Liver (tissue), 9 donors: ENCODE measurements around the gene RNF8. TPM values are rescaled to one million over a fixed set of nuclear protein-coding genes. Genes with fewer than 3 reads are reported as not detected.

ENCODE experiments used
- DNase-seq: peaks from one replicate; pipeline ENCODE4 v3.0.0-alpha.2; 2017; ENCODE audit warnings: low spot score
- H3K27ac ChIP-seq, 2 donors: one replicate each; pipeline ENCODE4 v1.7.0; 2013; ENCODE audit warnings: inconsistent platforms in 2 of 2, low read length in 2 of 2, control low read depth in 1 of 2, low read depth in 1 of 2, mild to moderate bottlenecking in 1 of 2
- H3K27me3 ChIP-seq, 4 donors: one replicate each; pipeline versions ENCODE4 v1.6.1 to v1.7.0; 2013; ENCODE audit warnings: low read length in 3 of 4, inconsistent platforms in 1 of 4, mild to moderate bottlenecking in 1 of 4, moderate library complexity in 1 of 4; ENCODE audit not compliant: control insufficient read depth in 4 of 4, insufficient read depth in 4 of 4
- H3K36me3 ChIP-seq, 4 donors: one replicate each; pipeline versions ENCODE4 v1.6.1 to v1.7.0; 2013; ENCODE audit warnings: low read length in 3 of 4, mild to moderate bottlenecking in 3 of 4, low read depth in 1 of 4, moderate library complexity in 1 of 4; ENCODE audit not compliant: control insufficient read depth in 4 of 4, insufficient read depth in 3 of 4
- H3K4me1 ChIP-seq, 4 donors: one replicate each; pipeline versions ENCODE4 v1.6.1 to v1.7.0; 2013; ENCODE audit warnings: low read length in 3 of 4, mild to moderate bottlenecking in 3 of 4, moderate library complexity in 1 of 4; ENCODE audit not compliant: control insufficient read depth in 4 of 4, insufficient read depth in 4 of 4
- H3K4me3 ChIP-seq, 3 donors: one replicate each; pipeline versions ENCODE4 v1.6.1 to v1.7.0; 2013; ENCODE audit warnings: low read length in 3 of 3, control low read depth in 1 of 3, low read depth in 1 of 3, mild to moderate bottlenecking in 1 of 3
- H3K9ac ChIP-seq, 2 donors: one replicate each; pipeline ENCODE4 v1.7.0; 2013; ENCODE audit warnings: low read length in 2 of 2, mild to moderate bottlenecking in 2 of 2, moderate library complexity in 2 of 2, control low read depth in 1 of 2, low read depth in 1 of 2
- H3K9me3 ChIP-seq, 4 donors: one replicate each; pipeline versions ENCODE4 v1.6.1 to v1.7.0; 2013; ENCODE audit warnings: low read length in 3 of 4; ENCODE audit not compliant: control insufficient read depth in 4 of 4
- GABPA ChIP-seq, 2 donors: IDR thresholded peaks in 1 of 2; conservative IDR thresholded peaks in 1 of 2; 2 replicates each; pipeline ENCODE4 v1.6.1; 2016; ENCODE audit warnings: antibody characterized with exemption in 2 of 2, mild to moderate bottlenecking in 1 of 2, moderate library complexity in 1 of 2
- HNF4A ChIP-seq, 2 donors: conservative IDR thresholded peaks; 2 replicates each; pipeline ENCODE4 v1.6.1; 2016; ENCODE audit warnings: antibody characterized with exemption in 2 of 2, mild to moderate bottlenecking in 2 of 2
- HNF4G ChIP-seq: IDR thresholded peaks from 2 replicates; pipeline ENCODE4 v1.6.1; 2016; ENCODE audit warnings: antibody characterized with exemption
- JUND ChIP-seq, 2 donors: IDR thresholded peaks; 2 replicates each; pipeline ENCODE4 v1.6.1; 2016; ENCODE audit warnings: antibody characterized with exemption in 2 of 2
- SP1 ChIP-seq: IDR thresholded peaks from 2 replicates; pipeline ENCODE4 v1.6.1; 2018; ENCODE audit warnings: antibody characterized with exemption, mild to moderate bottlenecking
- TAF1 ChIP-seq: conservative IDR thresholded peaks from 2 replicates; pipeline ENCODE4 v1.6.1; 2016; ENCODE audit warnings: antibody characterized with exemption, mild to moderate bottlenecking
- YY1 ChIP-seq: IDR thresholded peaks from 2 replicates; pipeline ENCODE4 v1.6.1; 2016; ENCODE audit warnings: antibody characterized with exemption, mild to moderate bottlenecking
- WGBS: extraction: QIAGEN DNeasy Blood & Tissue Kit; methylation state at CpG from one replicate; pipeline ENCODE4 v1.1.7; 2013; 5-methylcytosine and 5-hydroxymethylcytosine counted together
- polyA plus RNA-seq, 2 donors: library from polyadenylated mRNA; stranded (reverse) in 1 of 2; unstranded in 1 of 2; fragments of 200-250 nt in 1 of 2; fragments of >200 nt in 1 of 2; fragmentation: Nextera tagmentation in 1 of 2; extraction: Ambion mirVana in 1 of 2; gene quantifications; one replicate each; pipeline versions ENCODE4 v1.2.1 to v1.2.3, GENCODE V29; 2013 to 2015
- total RNA-seq, 2 donors: library from RNA; depleted of rRNA; stranded (reverse); fragments of >200 nt; gene quantifications; one replicate each; pipeline ENCODE4 v1.2.3, GENCODE V29; 2014
- TF ChIP-seq, protein P1 (sequence below): fragments of 150-350 bp; IDR thresholded peaks from 2 replicates; pipeline ENCODE4 v1.5.1; 2017; ENCODE audit warnings: improper control_type of control experiment, low read depth, low read length; ENCODE audit not compliant: missing input control
- TF ChIP-seq, protein P2 (sequence below): IDR thresholded peaks from 2 replicates; pipeline ENCODE4 v1.6.1; 2016; ENCODE audit warnings: antibody characterized with exemption
- TF ChIP-seq, protein P3 (sequence below): IDR thresholded peaks from 2 replicates; pipeline ENCODE4 v1.6.1; 2016; ENCODE audit warnings: antibody characterized with exemption
- TF ChIP-seq, protein P4 (sequence below): IDR thresholded peaks from 2 replicates; pipeline ENCODE4 v1.6.1; 2016; ENCODE audit warnings: antibody characterized with exemption, mild to moderate bottlenecking
- TF ChIP-seq, protein P5 (sequence below): IDR thresholded peaks from 2 replicates; pipeline ENCODE4 v1.6.1; 2016; ENCODE audit warnings: antibody characterized with exemption
- donor health status: healthy.
- donor health status: healthy.
- donor health status: healthy.
- donor health status: healthy.
- donor health status: healthy.

The RNF8 gene
- total and polyA plus RNA-seq, 4 donors: 6.1 to 9.9 (median 7.5) TPM

DNA sequence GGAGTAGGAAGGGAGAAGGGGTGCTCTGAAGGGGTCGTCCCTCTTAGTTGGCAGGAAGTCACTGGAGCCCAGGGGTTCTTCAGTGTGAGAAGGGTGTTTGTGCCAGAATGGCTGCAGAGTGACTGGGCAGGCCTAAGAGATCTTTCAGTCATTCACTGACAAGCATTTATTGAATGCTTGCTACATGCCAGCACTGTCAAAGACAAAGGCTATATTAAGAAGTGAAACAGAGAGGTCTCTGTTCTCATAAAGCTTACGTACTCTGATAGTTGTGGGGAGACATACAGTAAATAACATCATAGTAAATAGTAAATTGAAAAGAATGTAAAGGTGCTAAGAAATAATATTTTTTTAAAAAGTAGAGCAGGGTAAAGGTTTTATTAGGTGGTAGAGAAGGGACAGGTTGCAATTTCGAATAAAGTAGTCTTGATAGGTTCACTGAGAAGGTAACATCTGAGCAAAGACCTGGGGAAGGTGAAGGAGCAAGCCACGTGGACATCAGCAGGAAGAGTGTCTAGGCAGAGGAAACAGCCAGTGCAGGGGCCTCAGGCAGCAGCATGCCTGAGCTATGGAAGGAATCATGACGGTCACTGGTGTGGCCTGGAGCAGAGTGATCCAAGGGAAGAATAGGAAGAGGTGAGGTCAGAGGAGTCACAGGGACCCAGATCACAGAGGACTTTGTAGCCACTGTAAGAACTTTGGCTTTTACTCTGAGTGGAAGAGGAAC is 36.3 kb upstream of the RNF8 start:
- DNase-seq: no peak
- no peak overlapping the region for H3K27ac ChIP-seq
- WGBS: 92% methylated on average over 5 of the region's 5 CpGs
- H3K27me3 ChIP-seq: no peaks in the 10 kb centered on the region
- no peaks in the 10 kb centered on the region for H3K4me1 ChIP-seq
- H3K36me3 ChIP-seq: peaks cover 9 to 57% (median 38%) of the 10 kb centered on the region in 4 donors
- no peaks in the 10 kb centered on the region for H3K9me3 ChIP-seq
- no peak overlapping the region for H3K9ac ChIP-seq
- TF ChIP-seq YY1 (no peak), SP1 (no peak), HNF4A (conservative IDR thresholded peaks at IDR 0.05) (no peak), JUND (IDR thresholded peaks at IDR 0.05) (no peak), TAF1 (no peak)
- TF ChIP-seq, protein P1, sequence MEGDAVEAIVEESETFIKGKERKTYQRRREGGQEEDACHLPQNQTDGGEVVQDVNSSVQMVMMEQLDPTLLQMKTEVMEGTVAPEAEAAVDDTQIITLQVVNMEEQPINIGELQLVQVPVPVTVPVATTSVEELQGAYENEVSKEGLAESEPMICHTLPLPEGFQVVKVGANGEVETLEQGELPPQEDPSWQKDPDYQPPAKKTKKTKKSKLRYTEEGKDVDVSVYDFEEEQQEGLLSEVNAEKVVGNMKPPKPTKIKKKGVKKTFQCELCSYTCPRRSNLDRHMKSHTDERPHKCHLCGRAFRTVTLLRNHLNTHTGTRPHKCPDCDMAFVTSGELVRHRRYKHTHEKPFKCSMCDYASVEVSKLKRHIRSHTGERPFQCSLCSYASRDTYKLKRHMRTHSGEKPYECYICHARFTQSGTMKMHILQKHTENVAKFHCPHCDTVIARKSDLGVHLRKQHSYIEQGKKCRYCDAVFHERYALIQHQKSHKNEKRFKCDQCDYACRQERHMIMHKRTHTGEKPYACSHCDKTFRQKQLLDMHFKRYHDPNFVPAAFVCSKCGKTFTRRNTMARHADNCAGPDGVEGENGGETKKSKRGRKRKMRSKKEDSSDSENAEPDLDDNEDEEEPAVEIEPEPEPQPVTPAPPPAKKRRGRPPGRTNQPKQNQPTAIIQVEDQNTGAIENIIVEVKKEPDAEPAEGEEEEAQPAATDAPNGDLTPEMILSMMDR: no peak
- TF ChIP-seq, protein P2, sequence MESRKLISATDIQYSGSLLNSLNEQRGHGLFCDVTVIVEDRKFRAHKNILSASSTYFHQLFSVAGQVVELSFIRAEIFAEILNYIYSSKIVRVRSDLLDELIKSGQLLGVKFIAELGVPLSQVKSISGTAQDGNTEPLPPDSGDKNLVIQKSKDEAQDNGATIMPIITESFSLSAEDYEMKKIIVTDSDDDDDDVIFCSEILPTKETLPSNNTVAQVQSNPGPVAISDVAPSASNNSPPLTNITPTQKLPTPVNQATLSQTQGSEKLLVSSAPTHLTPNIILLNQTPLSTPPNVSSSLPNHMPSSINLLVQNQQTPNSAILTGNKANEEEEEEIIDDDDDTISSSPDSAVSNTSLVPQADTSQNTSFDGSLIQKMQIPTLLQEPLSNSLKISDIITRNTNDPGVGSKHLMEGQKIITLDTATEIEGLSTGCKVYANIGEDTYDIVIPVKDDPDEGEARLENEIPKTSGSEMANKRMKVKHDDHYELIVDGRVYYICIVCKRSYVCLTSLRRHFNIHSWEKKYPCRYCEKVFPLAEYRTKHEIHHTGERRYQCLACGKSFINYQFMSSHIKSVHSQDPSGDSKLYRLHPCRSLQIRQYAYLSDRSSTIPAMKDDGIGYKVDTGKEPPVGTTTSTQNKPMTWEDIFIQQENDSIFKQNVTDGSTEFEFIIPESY: no peak
- TF ChIP-seq, protein P3, sequence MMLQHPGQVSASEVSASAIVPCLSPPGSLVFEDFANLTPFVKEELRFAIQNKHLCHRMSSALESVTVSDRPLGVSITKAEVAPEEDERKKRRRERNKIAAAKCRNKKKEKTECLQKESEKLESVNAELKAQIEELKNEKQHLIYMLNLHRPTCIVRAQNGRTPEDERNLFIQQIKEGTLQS: no peak
- H3K4me3 ChIP-seq: no peak overlapping the region

DNA sequence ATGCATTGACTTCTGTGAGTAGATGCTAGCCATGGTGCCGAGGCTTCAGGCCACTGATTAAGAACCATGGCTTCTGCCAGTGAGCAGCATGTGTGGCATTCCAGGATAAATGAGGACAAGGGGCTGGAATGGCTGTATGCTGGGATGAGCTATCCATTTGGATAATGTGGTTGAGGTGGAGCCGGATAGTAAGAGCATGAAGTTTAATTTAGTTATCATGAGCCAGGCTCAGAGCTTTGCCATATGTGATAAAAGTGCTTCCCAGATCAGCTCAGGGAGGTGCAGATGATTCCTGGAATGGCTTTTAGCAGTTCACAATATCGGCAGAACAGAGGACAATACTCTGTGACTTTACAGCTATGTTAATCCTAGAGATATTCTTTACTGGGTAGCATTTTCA is 34.6 kb upstream of the RNF8 start:
- 95% methylated on average over 3 of the region's 3 CpGs for WGBS

More for the DNA sequence above, 34.6 kb upstream of the RNF8 start:
- H3K4me1 ChIP-seq: peaks cover 0 to 2% (median 1%) of the 10 kb centered on the region in 4 donors
- H3K27ac ChIP-seq: no peak overlapping the region
- no peak for DNase-seq
- H3K9me3 ChIP-seq: no peaks in the 10 kb centered on the region
- no peaks in the 10 kb centered on the region for H3K27me3 ChIP-seq
- peaks cover 9 to 48% (median 35%) of the 10 kb centered on the region in 4 donors for H3K36me3 ChIP-seq
- H3K4me3 ChIP-seq: no peak overlapping the region
- TF ChIP-seq, protein P4, sequence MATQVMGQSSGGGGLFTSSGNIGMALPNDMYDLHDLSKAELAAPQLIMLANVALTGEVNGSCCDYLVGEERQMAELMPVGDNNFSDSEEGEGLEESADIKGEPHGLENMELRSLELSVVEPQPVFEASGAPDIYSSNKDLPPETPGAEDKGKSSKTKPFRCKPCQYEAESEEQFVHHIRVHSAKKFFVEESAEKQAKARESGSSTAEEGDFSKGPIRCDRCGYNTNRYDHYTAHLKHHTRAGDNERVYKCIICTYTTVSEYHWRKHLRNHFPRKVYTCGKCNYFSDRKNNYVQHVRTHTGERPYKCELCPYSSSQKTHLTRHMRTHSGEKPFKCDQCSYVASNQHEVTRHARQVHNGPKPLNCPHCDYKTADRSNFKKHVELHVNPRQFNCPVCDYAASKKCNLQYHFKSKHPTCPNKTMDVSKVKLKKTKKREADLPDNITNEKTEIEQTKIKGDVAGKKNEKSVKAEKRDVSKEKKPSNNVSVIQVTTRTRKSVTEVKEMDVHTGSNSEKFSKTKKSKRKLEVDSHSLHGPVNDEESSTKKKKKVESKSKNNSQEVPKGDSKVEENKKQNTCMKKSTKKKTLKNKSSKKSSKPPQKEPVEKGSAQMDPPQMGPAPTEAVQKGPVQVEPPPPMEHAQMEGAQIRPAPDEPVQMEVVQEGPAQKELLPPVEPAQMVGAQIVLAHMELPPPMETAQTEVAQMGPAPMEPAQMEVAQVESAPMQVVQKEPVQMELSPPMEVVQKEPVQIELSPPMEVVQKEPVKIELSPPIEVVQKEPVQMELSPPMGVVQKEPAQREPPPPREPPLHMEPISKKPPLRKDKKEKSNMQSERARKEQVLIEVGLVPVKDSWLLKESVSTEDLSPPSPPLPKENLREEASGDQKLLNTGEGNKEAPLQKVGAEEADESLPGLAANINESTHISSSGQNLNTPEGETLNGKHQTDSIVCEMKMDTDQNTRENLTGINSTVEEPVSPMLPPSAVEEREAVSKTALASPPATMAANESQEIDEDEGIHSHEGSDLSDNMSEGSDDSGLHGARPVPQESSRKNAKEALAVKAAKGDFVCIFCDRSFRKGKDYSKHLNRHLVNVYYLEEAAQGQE: no peak
- TF ChIP-seq, protein P2: no peak
- TF ChIP-seq, protein P5, sequence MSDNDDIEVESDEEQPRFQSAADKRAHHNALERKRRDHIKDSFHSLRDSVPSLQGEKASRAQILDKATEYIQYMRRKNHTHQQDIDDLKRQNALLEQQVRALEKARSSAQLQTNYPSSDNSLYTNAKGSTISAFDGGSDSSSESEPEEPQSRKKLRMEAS: no peak
- TF ChIP-seq GABPA (IDR thresholded peaks at IDR 0.05 in 1 of 2, conservative IDR thresholded peaks at IDR 0.05 in 1 of 2): no peak
- TF ChIP-seq, protein P3: no peak
- no peak for TF ChIP-seq HNF4G
- no peak for TF ChIP-seq HNF4A (conservative IDR thresholded peaks at IDR 0.05)
- H3K9ac ChIP-seq: no peak overlapping the region
